GM06990 (cell line): ENCODE data around the gene CDK15.

Experiments
- DNase-seq: peaks from one replicate; pipeline ENCODE4 v3.0.0-alpha.2; 2011; ENCODE audit not compliant: insufficient read length; ENCODE audit errors: extremely low read depth
- H3K27me3 ChIP-seq: replicated peaks from 2 replicates; pipeline ENCODE4 v1.6.0; 2011; ENCODE audit warnings: low read length; ENCODE audit not compliant: control insufficient read depth, insufficient read depth
- H3K36me3 ChIP-seq: 2 replicates; pipeline ENCODE4 v1.5.1; 2011; ENCODE audit warnings: low read length; ENCODE audit not compliant: control insufficient read depth, insufficient read depth
- H3K4me3 ChIP-seq: replicated peaks from 2 replicates; pipeline ENCODE4 v1.5.1; 2011; ENCODE audit warnings: low read depth, mild to moderate bottlenecking, control low read depth, low read length
- CTCF ChIP-seq: IDR thresholded peaks from 2 replicates; pipeline ENCODE4 v1.5.1; 2011; ENCODE audit warnings: low read length, control low read depth, mild to moderate bottlenecking, inconsistent platforms; ENCODE audit not compliant: insufficient read depth, poor library complexity, severe bottlenecking

The CDK15 gene

GRCh38 chr2:201790291-201790690 is 16.0 kb upstream of the CDK15 start:
- H3K27me3 ChIP-seq: no peaks in the 10 kb centered on the region; the same call in 1 of the 2 replicates
- no peak for DNase-seq
- H3K36me3 ChIP-seq: no peaks in the 10 kb centered on the region
- H3K4me3 ChIP-seq: no peak overlapping the region
- no peak for TF ChIP-seq CTCF

GRCh38 chr2:201790989-201791388 is 15.3 kb upstream of the CDK15 start:
- no peaks in the 10 kb centered on the region; the same call in 1 of the 2 replicates for H3K27me3 ChIP-seq
- H3K4me3 ChIP-seq: no peak overlapping the region
- no peak for DNase-seq
- TF ChIP-seq CTCF: no peak
- H3K36me3 ChIP-seq: no peaks in the 10 kb centered on the region

- DNase-seq: no peak
- TF ChIP-seq CTCF: no peak
- no peaks in the 10 kb centered on the region for H3K36me3 ChIP-seq
Measured at GRCh38 chr2:201793631-201794030, 12.7 kb upstream of the CDK15 start.

GRCh38 chr2:201794294-201794693 is 12.0 kb upstream of the CDK15 start:
- Histone ChIP-seq H3K4me3 (no peak overlapping the region), H3K27me3 (no peaks in the 10 kb centered on the region; the same call in 1 of the 2 replicates), H3K36me3 (no peaks in the 10 kb centered on the region)
- TF ChIP-seq CTCF: no peak
- DNase-seq: no peak

More at GRCh38 chr2:201793631-201794030, 12.7 kb upstream of the CDK15 start:
- no peaks in the 10 kb centered on the region; the same call in 1 of the 2 replicates for H3K27me3 ChIP-seq
- H3K4me3 ChIP-seq: no peak overlapping the region

- no peak for DNase-seq
- Histone ChIP-seq H3K36me3 (no peaks in the 10 kb centered on the region), H3K4me3 (no peak overlapping the region), H3K27me3 (no peaks in the 10 kb centered on the region; the same call in none of the 2 replicates)
- TF ChIP-seq CTCF: peak; percentile 46
Measured at GRCh38 chr2:201795607-201796477, 10.5 kb upstream of the CDK15 start.
